ENCODE measurements around the gene TEX48. TPM values are rescaled to one million over a fixed set of nuclear protein-coding genes. Genes with fewer than 3 reads are reported as not detected.
A peak's percentile ranks its signal among the peaks of the same experiment; 100 is the strongest.

Gene TEX48
- total and polyA plus RNA-seq, 2 donors (not counting 1 experiment from before 2014, with no cell fraction given), result not detected

GRCh38 chr9:114725930-114726329 lies 43.9 kb upstream of the TEX48 start:
- H3K9ac ChIP-seq (ENCODE audit: insufficient read depth, low read length), result no peak overlapping the region
- no peak overlapping the region for H3K4me3 ChIP-seq (replicated peaks in 1 of 4; ENCODE audit: control extremely low read depth in 1 of 4, insufficient read depth in 1 of 4, low read depth in 3 of 4, low read length in 4 of 4)
- H2AFZ ChIP-seq (ENCODE audit: low read length), result no peak overlapping the region
- H3K79me2 ChIP-seq (ENCODE audit: control insufficient read depth, insufficient read depth, low read length), result no peaks in the 10 kb centered on the region
- no peak for DNase-seq (ENCODE audit: low read depth in 2 of 2)
- H3K4me1 ChIP-seq (ENCODE audit: control insufficient read depth, extremely low read depth, insufficient read depth, low read length), result peaks cover 19% of the 10 kb centered on the region
- H3K27ac ChIP-seq (ENCODE audit: insufficient read depth, low read length), result no peak overlapping the region
- no peaks in the 10 kb centered on the region for H3K36me3 ChIP-seq (ENCODE audit: control insufficient read depth, insufficient read depth, low read length)
- no peaks in the 10 kb centered on the region for H3K27me3 ChIP-seq (ENCODE audit: control insufficient read depth, insufficient read depth, low read length)
- no peak for TF ChIP-seq EZH2 (IDR thresholded peaks at IDR 0.05; ENCODE audit: low read length, missing control alignments)
- TF ChIP-seq CTCF (conservative IDR thresholded peaks at IDR 0.05 in 1 of 2, IDR thresholded peaks at IDR 0.05 in 1 of 2; ENCODE audit: low read depth in 1 of 2, low read length in 2 of 2), result no peak
- no peaks in the 10 kb centered on the region for H4K20me1 ChIP-seq (ENCODE audit: control insufficient read depth, extremely low read depth, insufficient read depth, low read length)
- H3K9me3 ChIP-seq (ENCODE audit: control insufficient read depth, insufficient read depth, low read depth, low read length), result no peaks in the 10 kb centered on the region
- no peak overlapping the region for H3K4me2 ChIP-seq (ENCODE audit: extremely low read depth, insufficient read depth, low read length)

GRCh38 chr9:114724744-114725143 lies 42.8 kb upstream of the TEX48 start:
- Histone ChIP-seq H3K9me3 (ENCODE audit: control insufficient read depth, insufficient read depth, low read depth, low read length) (no peaks in the 10 kb centered on the region), H3K36me3 (ENCODE audit: control insufficient read depth, insufficient read depth, low read length) (no peaks in the 10 kb centered on the region), H3K4me1 (ENCODE audit: control insufficient read depth, extremely low read depth, insufficient read depth, low read length) (peaks cover 19% of the 10 kb centered on the region), H3K9ac (ENCODE audit: insufficient read depth, low read length) (no peak overlapping the region), H3K27ac (ENCODE audit: insufficient read depth, low read length) (peak overlapping the region; percentile 15), H4K20me1 (ENCODE audit: control insufficient read depth, extremely low read depth, insufficient read depth, low read length) (no peaks in the 10 kb centered on the region), H3K4me2 (ENCODE audit: extremely low read depth, insufficient read depth, low read length) (no peak overlapping the region), H3K27me3 (ENCODE audit: control insufficient read depth, insufficient read depth, low read length) (no peaks in the 10 kb centered on the region), H2AFZ (ENCODE audit: low read length) (no peak overlapping the region), H3K4me3 (replicated peaks in 1 of 4; ENCODE audit: control extremely low read depth in 1 of 4, insufficient read depth in 1 of 4, low read depth in 3 of 4, low read length in 4 of 4) (no peak overlapping the region), H3K79me2 (ENCODE audit: control insufficient read depth, insufficient read depth, low read length) (no peaks in the 10 kb centered on the region)
- TF ChIP-seq EZH2 (IDR thresholded peaks at IDR 0.05; ENCODE audit: low read length, missing control alignments) (no peak), CTCF (conservative IDR thresholded peaks at IDR 0.05 in 1 of 2, IDR thresholded peaks at IDR 0.05 in 1 of 2; ENCODE audit: low read depth in 1 of 2, low read length in 2 of 2) (no peak)
- DNase-seq (ENCODE audit: low read depth in 2 of 2), result no peak

GRCh38 chr9:114723931-114724330 lies 41.9 kb upstream of the TEX48 start:
- Histone ChIP-seq H3K27me3 (ENCODE audit: control insufficient read depth, insufficient read depth, low read length) (no peaks in the 10 kb centered on the region), H3K4me2 (ENCODE audit: extremely low read depth, insufficient read depth, low read length) (no peak overlapping the region), H3K79me2 (ENCODE audit: control insufficient read depth, insufficient read depth, low read length) (no peaks in the 10 kb centered on the region), H3K27ac (ENCODE audit: insufficient read depth, low read length) (peak overlapping the region; percentile 15), H2AFZ (ENCODE audit: low read length) (no peak overlapping the region), H3K36me3 (ENCODE audit: control insufficient read depth, insufficient read depth, low read length) (no peaks in the 10 kb centered on the region), H3K9ac (ENCODE audit: insufficient read depth, low read length) (no peak overlapping the region), H4K20me1 (ENCODE audit: control insufficient read depth, extremely low read depth, insufficient read depth, low read length) (no peaks in the 10 kb centered on the region), H3K9me3 (ENCODE audit: control insufficient read depth, insufficient read depth, low read depth, low read length) (no peaks in the 10 kb centered on the region), H3K4me3 (replicated peaks in 1 of 4; ENCODE audit: control extremely low read depth in 1 of 4, insufficient read depth in 1 of 4, low read depth in 3 of 4, low read length in 4 of 4) (no peak overlapping the region), H3K4me1 (ENCODE audit: control insufficient read depth, extremely low read depth, insufficient read depth, low read length) (peaks cover 19% of the 10 kb centered on the region)
- no peak for TF ChIP-seq CTCF (conservative IDR thresholded peaks at IDR 0.05 in 1 of 2, IDR thresholded peaks at IDR 0.05 in 1 of 2; ENCODE audit: low read depth in 1 of 2, low read length in 2 of 2)
- TF ChIP-seq EZH2 (IDR thresholded peaks at IDR 0.05; ENCODE audit: low read length, missing control alignments), result no peak
- peak; percentile 74 to 81 for DNase-seq (ENCODE audit: low read depth in 2 of 2)

Data from fibroblast of lung (primary cell).